Measurements from ENCODE around the gene PRRG1. TPM values are rescaled to one million over a fixed set of nuclear protein-coding genes. Genes with fewer than 3 reads are reported as not detected.

Gene PRRG1
- total RNA-seq, 4 donors from 2014 or later = 10.9 to 21.8 (median 18.2) TPM

DNA sequence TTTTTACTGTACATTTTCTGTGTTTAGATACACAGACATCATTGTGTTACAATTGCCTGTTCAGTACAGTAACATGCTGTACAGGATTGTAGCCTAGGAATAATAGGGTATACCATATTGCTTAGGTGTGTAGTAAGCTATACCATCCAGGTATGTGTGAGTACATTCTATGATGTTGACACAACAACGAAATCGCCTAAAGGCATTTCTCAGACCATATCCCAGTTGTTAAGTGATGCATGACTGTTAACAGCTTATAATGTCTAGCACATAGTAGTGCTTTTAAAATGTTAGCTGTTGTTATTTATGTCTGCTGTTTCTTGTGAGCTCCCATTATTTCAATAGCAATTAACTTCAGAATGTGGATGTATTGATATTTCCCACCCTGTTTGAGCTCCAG is 4.5 kb downstream of the PRRG1 start:
- DNase-seq (ENCODE audit: low spot score) (no peak), ATAC-seq (ENCODE audit: low FRiP score) (no peak)
- no peak for TF ChIP-seq CTCF (IDR thresholded peaks at IDR 0.05)

DNA sequence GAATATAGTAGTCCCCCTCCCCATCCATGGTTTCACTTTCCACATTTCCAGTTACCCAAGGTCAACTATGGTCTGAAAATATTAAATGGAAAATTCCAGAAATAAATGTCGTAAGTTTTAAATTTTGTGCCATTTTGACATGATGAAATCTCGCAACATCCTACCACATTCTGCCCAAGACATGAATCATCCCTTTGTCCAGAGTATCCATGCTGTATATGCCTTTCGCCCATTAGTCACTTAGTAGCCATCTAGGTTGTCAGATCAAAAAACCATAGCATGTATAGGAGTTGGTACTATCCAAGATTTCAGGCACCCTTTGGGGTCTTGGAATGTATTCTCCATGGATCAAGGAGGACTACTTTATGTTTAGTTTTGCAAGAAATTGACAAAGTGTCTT is 8.3 kb downstream of the PRRG1 start:
- no peak for DNase-seq (ENCODE audit: low spot score)
- TF ChIP-seq CTCF (IDR thresholded peaks at IDR 0.05) = no peak

GRCh38 chrX:37361596-37361995 is 12.4 kb downstream of the PRRG1 start:
- DNase-seq (ENCODE audit: low spot score) (no peak), ATAC-seq (ENCODE audit: low FRiP score) (no peak)

More for the DNA sequence above, 8.3 kb downstream of the PRRG1 start:
- no peak for ATAC-seq (ENCODE audit: low FRiP score)

GRCh38 chrX:37364666-37365065 is 15.5 kb downstream of the PRRG1 start:
- ATAC-seq (ENCODE audit: low FRiP score) (no peak), DNase-seq (ENCODE audit: low spot score) (no peak)
- no peak for TF ChIP-seq CTCF (IDR thresholded peaks at IDR 0.05)

More at GRCh38 chrX:37361596-37361995, 12.4 kb downstream of the PRRG1 start:
- no peak for TF ChIP-seq CTCF (IDR thresholded peaks at IDR 0.05)

- no peak for TF ChIP-seq CTCF (IDR thresholded peaks at IDR 0.05)
- ATAC-seq (ENCODE audit: low FRiP score) = no peak
- DNase-seq (ENCODE audit: low spot score) = no peak
Measured at GRCh38 chrX:37367946-37368345, 18.8 kb downstream of the PRRG1 start.

DNA sequence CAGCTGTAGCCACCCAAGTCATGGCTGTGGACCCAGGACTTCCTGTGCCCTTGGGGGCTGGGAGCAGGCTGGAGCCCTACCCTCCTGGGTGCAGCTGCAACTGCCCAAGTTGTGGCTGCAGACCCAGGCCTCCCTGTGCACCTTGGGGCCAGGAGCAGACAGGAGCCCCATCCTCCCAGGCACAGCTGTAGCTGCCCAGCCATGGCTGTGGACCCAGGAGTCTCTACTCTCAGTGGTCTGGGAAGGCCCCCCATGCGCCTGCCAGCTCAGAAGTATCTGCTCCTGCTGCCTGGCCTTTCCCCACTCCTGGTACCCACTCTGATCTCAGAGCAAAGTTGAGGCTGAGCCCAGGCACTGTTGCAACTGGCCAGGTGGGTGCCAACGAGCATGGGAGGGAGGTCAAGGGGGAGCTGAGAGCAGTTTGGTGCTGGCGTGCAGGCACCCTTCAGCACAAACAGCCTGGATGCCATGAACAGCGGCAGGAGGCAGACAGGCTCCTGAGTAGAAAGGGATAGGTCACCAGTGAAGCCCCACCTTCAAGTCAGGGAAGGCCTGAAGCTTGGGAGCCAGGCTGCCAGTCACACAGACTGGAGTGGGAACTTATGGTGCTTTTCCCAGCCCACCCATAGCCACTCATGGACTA is 21.5 kb downstream of the PRRG1 start:
- ATAC-seq (ENCODE audit: low FRiP score) (no peak), DNase-seq (ENCODE audit: low spot score) (no peak)
- no peak for TF ChIP-seq CTCF (IDR thresholded peaks at IDR 0.05)

DNA sequence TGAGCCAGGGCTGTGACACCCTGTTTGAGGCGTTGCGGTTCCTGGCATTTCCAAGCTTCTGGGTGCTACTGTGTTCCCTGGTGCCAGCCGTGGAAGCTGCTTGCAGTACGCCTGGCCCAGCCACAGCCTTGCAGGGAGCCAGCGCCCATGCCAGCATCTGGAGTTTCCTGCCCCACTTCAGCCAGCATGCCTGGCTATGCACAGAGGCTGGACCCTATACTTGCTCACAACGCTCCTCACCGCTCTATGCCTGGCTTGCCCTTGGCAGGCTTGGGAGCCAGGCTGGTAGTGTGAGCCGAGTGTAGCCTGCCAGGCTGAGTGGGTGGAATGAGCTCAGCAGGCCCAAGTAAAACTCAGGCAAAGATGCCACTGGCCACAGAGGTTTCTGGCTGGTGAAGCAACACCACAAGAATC is 22.4 kb downstream of the PRRG1 start:
- DNase-seq (ENCODE audit: low spot score) (no peak), ATAC-seq (ENCODE audit: low FRiP score) (no peak)
- TF ChIP-seq CTCF (IDR thresholded peaks at IDR 0.05) = no peak

Measured in omental fat pad (tissue), 4 donors.